PC-9 (cell line): ENCODE results near the gene MLX.

Experiments
- CTCF ChIP-seq: fragments of 200-600 bp; sonication (generic); conservative IDR thresholded peaks from 2 replicates; pipeline ENCODE4 v1.6.1; 2017; ENCODE audit warnings: mixed run types, antibody characterized with exemption, mild to moderate bottlenecking, moderate library complexity
- EZH2 ChIP-seq: fragments of 200-600 bp; sonication (generic); IDR thresholded peaks from 2 replicates; pipeline ENCODE4 v1.8.0; 2017; ENCODE audit warnings: antibody characterized with exemption, low read depth

GRCh38 chr17:42536048-42536371 is 30.9 kb upstream of the MLX start, which contains the start of gene NAGLU:
- no peak for TF ChIP-seq CTCF
- no peak for TF ChIP-seq EZH2
